Fibroblast of upper back skin (primary cell): ENCODE measurements around the gene LPIN1.
"Not testable (repeated sequence)": the region's sequence is repeated elsewhere in the genome, so short reads cannot be mapped to it uniquely, and the experiment has no call there.

ENCODE experiments used
- DNase-seq: peaks from one replicate; pipeline ENCODE4 v3.0.0-alpha.2; 2013

LPIN1 gene

DNA sequence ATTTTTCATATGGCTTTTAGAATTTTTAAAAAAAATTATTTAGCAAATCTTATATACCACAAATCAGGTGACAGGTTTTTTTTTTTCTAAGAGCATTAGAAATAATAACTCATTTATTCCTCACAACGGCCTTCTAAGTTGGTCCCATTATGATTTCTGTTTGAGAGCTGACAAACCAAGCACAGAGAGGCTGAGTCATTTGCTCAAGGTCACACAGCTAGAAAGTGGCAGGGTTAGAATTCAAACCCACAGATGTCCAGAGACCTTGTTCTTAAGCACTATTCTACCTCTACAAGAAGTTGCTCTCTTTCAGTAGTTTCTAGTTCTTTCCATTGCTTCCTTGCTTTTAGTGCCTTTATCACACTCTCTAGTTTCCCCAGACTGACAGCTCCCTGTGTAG is 28.8 kb upstream of the LPIN1 start:
- no peak for DNase-seq

DNA sequence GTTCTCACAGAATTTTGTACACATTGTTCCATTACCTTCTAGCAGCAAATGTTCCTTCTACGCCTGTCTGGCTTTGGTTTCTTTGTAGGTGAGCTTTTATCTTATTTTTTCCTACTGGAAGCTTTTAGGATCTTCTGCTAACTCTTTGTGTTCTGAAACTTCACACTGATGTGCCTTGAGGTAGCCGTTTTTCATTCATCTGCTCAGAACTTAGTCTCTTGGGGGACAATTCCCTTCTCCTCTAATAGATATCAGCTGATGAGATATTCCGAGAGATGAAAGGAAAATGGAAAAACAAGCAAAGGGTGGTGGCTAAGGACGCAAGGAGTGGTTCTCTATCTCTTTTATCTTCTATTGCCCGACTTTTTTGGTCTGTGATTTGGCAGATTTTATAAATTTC is 27.8 kb upstream of the LPIN1 start:
- DNase-seq = no peak

- DNase-seq = no peak
Measured at GRCh38 chr2:11719230-11719977, 27.0 kb upstream of the LPIN1 start.

DNA sequence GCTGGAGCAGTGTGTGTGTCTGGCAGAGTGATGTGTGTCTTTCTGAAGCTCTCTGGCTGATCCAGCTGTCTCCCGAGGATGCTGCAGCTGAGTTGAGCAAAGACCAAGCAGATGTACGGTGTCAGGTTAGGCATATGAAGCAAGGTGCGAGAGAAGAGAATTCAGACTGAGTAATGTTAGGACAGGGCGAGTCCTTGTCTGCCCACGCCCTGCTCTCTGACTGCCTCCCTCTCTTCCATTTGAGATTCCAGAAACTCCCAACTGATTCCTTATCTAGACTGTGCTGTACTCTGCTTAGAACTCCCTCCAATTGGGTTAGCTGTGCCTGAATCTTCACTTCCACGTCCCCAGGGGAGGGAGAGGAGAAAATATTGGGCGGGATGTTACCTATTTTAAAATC is 25.7 kb upstream of the LPIN1 start:
- DNase-seq = no peak

GRCh38 chr2:11722292-11723060 is 24.0 kb upstream of the LPIN1 start:
- DNase-seq = no peak

GRCh38 chr2:11723061-11723371 is 23.4 kb upstream of the LPIN1 start:
- no peak for DNase-seq

- no peak for DNase-seq
Measured at GRCh38 chr2:11724151-11724550, 22.3 kb upstream of the LPIN1 start.

- DNase-seq = peak; percentile 11
Measured at GRCh38 chr2:11726384-11726783, 20.0 kb upstream of the LPIN1 start.

- DNase-seq = no peak
Measured at GRCh38 chr2:11729362-11730212, 16.8 kb upstream of the LPIN1 start.

- DNase-seq = peak; percentile 37
Measured at GRCh38 chr2:11731214-11731984, 15.0 kb upstream of the LPIN1 start.

GRCh38 chr2:11732587-11732986 is 13.8 kb upstream of the LPIN1 start:
- DNase-seq = no peak

DNA sequence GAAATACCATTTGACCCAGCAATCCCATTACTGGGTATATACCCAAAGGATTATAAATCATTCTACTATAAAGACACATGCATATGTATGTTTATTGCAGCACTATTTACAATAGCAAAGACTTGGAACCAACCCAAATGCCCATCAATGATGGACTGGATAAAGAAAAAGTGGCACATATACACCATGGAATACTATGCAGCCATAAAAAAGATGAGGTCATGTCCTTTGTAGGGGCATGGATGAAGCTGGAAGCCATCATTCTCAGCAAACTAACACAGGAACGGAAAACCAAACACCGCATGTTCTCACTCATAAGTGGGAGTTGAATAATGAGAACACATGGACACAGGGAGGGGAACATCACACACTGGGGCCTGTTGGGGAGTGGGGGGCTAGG is 8.6 kb upstream of the LPIN1 start:
- not testable (repeated sequence) for DNase-seq

GRCh38 chr2:11738589-11739436 is 7.6 kb upstream of the LPIN1 start:
- DNase-seq = peak; percentile 76

DNA sequence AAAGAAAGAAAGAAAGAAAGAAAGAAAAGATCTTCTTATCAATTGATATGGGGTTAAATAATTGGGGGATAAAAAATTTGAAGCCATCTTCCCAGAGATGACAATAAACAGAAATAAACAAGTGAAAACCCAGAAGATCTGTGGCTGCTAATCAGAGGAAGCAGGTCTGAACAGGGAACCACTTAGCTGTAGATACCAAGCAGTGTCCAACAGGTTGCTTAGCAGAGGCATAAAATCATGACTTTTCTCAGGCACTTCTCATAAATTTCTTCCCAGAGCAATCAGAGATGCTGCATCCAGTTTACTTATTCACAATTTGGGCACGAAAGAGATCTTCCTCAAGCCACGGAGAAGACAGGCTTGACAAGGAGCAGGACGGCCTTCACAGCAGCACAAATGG is 5.7 kb upstream of the LPIN1 start:
- DNase-seq = no peak

- DNase-seq = no peak
Measured at GRCh38 chr2:11742317-11742701, 4.1 kb upstream of the LPIN1 start.

DNA sequence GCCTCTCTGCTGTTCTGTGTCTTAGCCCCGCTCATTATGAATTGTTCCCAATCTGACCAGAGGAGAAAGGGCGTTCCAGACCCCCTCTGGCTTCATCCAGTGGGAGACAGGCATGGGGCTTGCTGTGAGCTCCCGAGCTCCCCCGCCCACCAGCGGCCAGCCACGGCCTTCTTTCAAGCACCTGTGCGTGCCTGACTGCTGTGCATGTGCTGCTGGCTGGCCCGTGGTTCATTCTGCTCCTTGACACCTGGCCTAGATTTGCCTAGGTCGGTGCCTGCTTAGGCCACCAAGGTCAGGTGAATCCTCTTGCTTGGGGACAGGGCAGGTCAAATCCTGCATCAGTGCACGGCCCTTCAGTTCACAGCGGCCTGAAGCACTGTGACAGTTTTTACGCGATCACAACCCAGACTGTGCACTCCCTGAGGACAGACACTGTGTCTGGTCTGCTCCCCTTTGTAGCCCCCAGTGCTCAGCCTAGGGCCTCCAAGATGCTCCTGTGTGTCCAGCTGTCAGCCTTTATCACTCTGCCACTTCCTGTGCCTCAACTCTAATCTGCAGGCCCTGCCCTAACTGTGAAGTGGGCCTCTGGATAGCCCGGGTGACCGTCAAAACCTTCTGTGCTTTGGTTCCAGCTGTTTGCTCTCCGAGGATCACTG is 3.6 kb upstream of the LPIN1 start:
- DNase-seq = no peak

GRCh38 chr2:11743366-11743765 is 3.1 kb upstream of the LPIN1 start:
- DNase-seq = no peak

DNA sequence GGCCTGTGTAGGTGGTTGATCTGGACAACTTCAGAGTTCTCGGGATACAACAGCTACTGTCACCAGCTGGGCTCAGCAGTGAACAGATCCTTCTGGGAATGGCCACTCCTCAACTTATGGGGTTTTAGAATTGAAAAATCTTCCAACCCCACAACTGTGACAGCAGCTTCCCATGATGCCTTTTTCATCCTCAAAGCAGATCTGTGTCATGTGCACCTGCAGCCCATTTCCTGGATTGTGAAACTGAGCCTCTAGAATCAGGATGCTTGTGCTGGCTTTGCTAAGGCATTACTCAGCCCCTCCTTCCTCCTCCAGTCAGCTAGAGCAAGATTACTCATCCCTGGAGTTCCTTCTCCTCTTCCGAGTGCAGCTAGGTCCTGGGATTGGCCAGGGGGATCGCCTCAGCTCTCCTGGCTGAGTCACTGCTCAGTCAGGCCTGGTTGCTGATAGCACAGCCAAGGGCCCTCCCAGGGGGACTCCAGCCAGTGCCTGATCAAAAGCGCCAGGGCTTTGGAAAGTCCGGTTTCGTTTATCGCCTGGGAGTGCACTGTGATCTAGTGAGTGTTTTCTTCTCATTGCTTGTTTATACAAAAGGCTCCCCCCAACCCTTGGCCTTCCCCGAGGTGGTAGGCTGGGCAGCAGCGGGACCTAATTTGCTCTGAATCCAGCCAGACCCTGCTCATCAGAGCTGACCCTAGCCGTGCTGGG is 2.4 kb upstream of the LPIN1 start:
- peak; percentile 100 for DNase-seq

- DNase-seq = peak; percentile 43
Measured at GRCh38 chr2:11744631-11745394, 1.6 kb upstream of the LPIN1 start.
